Retina (tissue), 1 donor: ENCODE measurements around the gene OR1J2.

Source experiments
- DNase-seq: peaks from one replicate; pipeline ENCODE4 v3.0.0-alpha.2; 2016

Gene OR1J2

GRCh38 chr9:122552812-122553211 is 42.2 kb downstream of the OR1J2 start, which contains the start of gene OR1N2:
Gene OR1N2 (plus strand): TSS chr9:122553112. CDS start chr9:122553212, 100 bp downstream.
- DNase-seq, result no peak
